ENCODE results near the gene FGR. TPM values are rescaled to one million over a fixed set of nuclear protein-coding genes. Genes with fewer than 3 reads are reported as not detected.
A peak's percentile ranks its signal among the peaks of the same experiment; 100 is the strongest.

Gene FGR
- total RNA-seq, 1 experiment from 2014 or later: not detected

GRCh38 chr1:27638047-27638734 is 3.2 kb upstream of the FGR start:
- Histone ChIP-seq H2AFZ (no peak overlapping the region), H3K9me3 (ENCODE audit: insufficient read depth, low read depth) (no peaks in the 10 kb centered on the region), H3K27ac (no peak overlapping the region), H4K20me1 (ENCODE audit: insufficient read depth) (no peaks in the 10 kb centered on the region), H3F3A (ENCODE audit: insufficient read depth, low read depth) (no peaks in the 10 kb centered on the region), H3K36me3 (ENCODE audit: low read depth) (no peaks in the 10 kb centered on the region), H3K4me3 (no peak overlapping the region), H3K79me2 (ENCODE audit: low read depth) (no peaks in the 10 kb centered on the region), H3K4me2 (no peak overlapping the region), H3K4me1 (replicated peaks; ENCODE audit: insufficient read depth) (no peaks in the 10 kb centered on the region), H3K27me3 (ENCODE audit: insufficient read depth, low read depth) (peaks cover 19% of the 10 kb centered on the region), H3K9me2 (ENCODE audit: insufficient read depth) (no peaks in the 10 kb centered on the region)
- POLR2A ChIA-PET (ENCODE audit: unreplicated experiment): no interaction called here
- no peak for DNase-seq
- no TSS peak for BruUV-seq (replicated peaks)
- CTCF ChIA-PET: interaction anchor here (0.6 kb wide), 1 partner anchor 336 kb away, joined by 3 read pairs; no protein-coding TSS in a partner anchor
- no peak for TF ChIP-seq EZH2 (IDR thresholded peaks at IDR 0.05; ENCODE audit: low read depth)
- no peak for TF ChIP-seq CTCF (conservative IDR thresholded peaks at IDR 0.05)
- intact Hi-C loops (cut with micrococcal nuclease; ENCODE audit: unreplicated experiment): no loop called here

GRCh38 chr1:27635396-27636142 is 584 bp upstream of the FGR start:
- Histone ChIP-seq H3K36me3 (ENCODE audit: low read depth) (no peaks in the 10 kb centered on the region), H3K4me3 (no peak overlapping the region), H3K27me3 (ENCODE audit: insufficient read depth, low read depth) (peaks cover 19% of the 10 kb centered on the region), H3K27ac (no peak overlapping the region), H2AFZ (no peak overlapping the region), H3K9me3 (ENCODE audit: insufficient read depth, low read depth) (no peaks in the 10 kb centered on the region), H3K4me2 (no peak overlapping the region), H4K20me1 (ENCODE audit: insufficient read depth) (no peaks in the 10 kb centered on the region), H3K9me2 (ENCODE audit: insufficient read depth) (no peaks in the 10 kb centered on the region), H3F3A (ENCODE audit: insufficient read depth, low read depth) (no peaks in the 10 kb centered on the region), H3K4me1 (replicated peaks; ENCODE audit: insufficient read depth) (no peaks in the 10 kb centered on the region), H3K79me2 (ENCODE audit: low read depth) (no peaks in the 10 kb centered on the region)
- POLR2A ChIA-PET (ENCODE audit: unreplicated experiment): interaction anchor here (0.6 kb wide), 1 partner anchor 71 kb away, joined by 3 read pairs; no protein-coding TSS in a partner anchor
- intact Hi-C loops (cut with micrococcal nuclease; ENCODE audit: unreplicated experiment): no loop called here
- no peak for TF ChIP-seq CTCF (conservative IDR thresholded peaks at IDR 0.05)
- TF ChIP-seq EZH2 (IDR thresholded peaks at IDR 0.05; ENCODE audit: low read depth): no peak
- CTCF ChIA-PET: no interaction called here
- no peak for DNase-seq
- BruUV-seq (replicated peaks): no TSS peak

GRCh38 chr1:27634177-27634984 is 604 bp downstream of the FGR start:
- TF ChIP-seq CTCF (conservative IDR thresholded peaks at IDR 0.05): no peak
- TF ChIP-seq EZH2 (IDR thresholded peaks at IDR 0.05; ENCODE audit: low read depth): no peak
- Histone ChIP-seq H2AFZ (no peak overlapping the region), H3K27ac (no peak overlapping the region), H3K4me2 (no peak overlapping the region), H4K20me1 (ENCODE audit: insufficient read depth) (no peaks in the 10 kb centered on the region), H3K4me1 (replicated peaks; ENCODE audit: insufficient read depth) (no peaks in the 10 kb centered on the region), H3F3A (ENCODE audit: insufficient read depth, low read depth) (no peaks in the 10 kb centered on the region), H3K4me3 (no peak overlapping the region), H3K9me3 (ENCODE audit: insufficient read depth, low read depth) (no peaks in the 10 kb centered on the region), H3K27me3 (ENCODE audit: insufficient read depth, low read depth) (peaks cover 19% of the 10 kb centered on the region), H3K79me2 (ENCODE audit: low read depth) (no peaks in the 10 kb centered on the region), H3K36me3 (ENCODE audit: low read depth) (no peaks in the 10 kb centered on the region), H3K9me2 (ENCODE audit: insufficient read depth) (no peaks in the 10 kb centered on the region)
- ChIA-PET POLR2A (ENCODE audit: unreplicated experiment) (no interaction called here), CTCF (no interaction called here)
- intact Hi-C loops (cut with micrococcal nuclease; ENCODE audit: unreplicated experiment): no loop called here
- DNase-seq: peak in 1 of 2 experiments; percentile 29
- no TSS peak for BruUV-seq (replicated peaks)

All from PC-9 (cell line).